Midbrain (tissue), 1 donor: ENCODE measurements around the gene IRF2BP1.
"Not testable (repeated sequence)": the region's sequence is repeated elsewhere in the genome, so short reads cannot be mapped to it uniquely, and the experiment has no call there.

Source experiments
- DNase-seq: peaks from one replicate; lab custom pipeline; 2025; lab: John Stamatoyannopoulos, UW

Gene IRF2BP1

GRCh38 chr19:45901912-45902650 lies 16.1 kb upstream of the IRF2BP1 start, which contains the start of gene MYPOP:
Gene MYPOP (minus strand): TSS chr19:45902613. CDS start chr19:45901773, 840 bp downstream.
- no peak for DNase-seq

GRCh38 chr19:45901432-45901911 lies 15.5 kb upstream of the IRF2BP1 start:
- DNase-seq = no peak

- no peak for DNase-seq
Observed at GRCh38 chr19:45900738-45901431, 14.9 kb upstream of the IRF2BP1 start.

- DNase-seq = no peak
Observed at GRCh38 chr19:45899919-45900589, 14.1 kb upstream of the IRF2BP1 start.

GRCh38 chr19:45899253-45899652 lies 13.3 kb upstream of the IRF2BP1 start:
- DNase-seq = no peak

- DNase-seq = no peak
Observed at GRCh38 chr19:45897261-45897812, 11.4 kb upstream of the IRF2BP1 start.

- not testable (repeated sequence) for DNase-seq
Observed at GRCh38 chr19:45895983-45896599, 10.2 kb upstream of the IRF2BP1 start.

GRCh38 chr19:45895519-45895972 lies 9.6 kb upstream of the IRF2BP1 start:
- no peak for DNase-seq

- no peak for DNase-seq
Observed at GRCh38 chr19:45890877-45891276, 4.9 kb upstream of the IRF2BP1 start.

- no peak for DNase-seq
Observed at GRCh38 chr19:45889210-45889885, 3.4 kb upstream of the IRF2BP1 start.

GRCh38 chr19:45887200-45887710 lies 1.3 kb upstream of the IRF2BP1 start:
- DNase-seq = no peak

- peak; percentile 95 for DNase-seq
Observed at GRCh38 chr19:45886427-45887199, 672 bp upstream of the IRF2BP1 start.

- no peak for DNase-seq
Observed at GRCh38 chr19:45884682-45885555, 1.0 kb downstream of the IRF2BP1 start.

GRCh38 chr19:45883881-45884681 lies 1.9 kb downstream of the IRF2BP1 start:
- DNase-seq = no peak

GRCh38 chr19:45883586-45883880 lies 2.4 kb downstream of the IRF2BP1 start:
- DNase-seq = no peak

GRCh38 chr19:45882652-45883585 lies 3.0 kb downstream of the IRF2BP1 start:
- DNase-seq = peak; percentile 25

GRCh38 chr19:45881909-45882528 lies 3.9 kb downstream of the IRF2BP1 start:
- DNase-seq = no peak
